HG03571 (cell line): ENCODE measurements around the gene QRFP.

Experiments used
- ATAC-seq: cut with Tn5 transposase; IDR thresholded peaks from one replicate; pipeline ENCODE4 v1.9.1; 2021; ENCODE audit not compliant: unreplicated experiment

QRFP gene

GRCh38 chr9:130933114-130934046 lies 36.8 kb upstream of the QRFP start:
- ATAC-seq, result no peak

- no peak for ATAC-seq
These were observed 35.9 kb upstream of the QRFP start for GRCh38 chr9:130932255-130933079.

- no peak for ATAC-seq
These were observed 35.1 kb upstream of the QRFP start for GRCh38 chr9:130931508-130932254.

- no peak for ATAC-seq
These were observed 34.3 kb upstream of the QRFP start for GRCh38 chr9:130930804-130931349.

- ATAC-seq, result no peak
These were observed 33.7 kb upstream of the QRFP start for GRCh38 chr9:130930132-130930803.

- no peak for ATAC-seq
These were observed 33.0 kb upstream of the QRFP start for GRCh38 chr9:130929571-130930038.

- no peak for ATAC-seq
These were observed 31.6 kb upstream of the QRFP start for GRCh38 chr9:130927995-130928900.

- ATAC-seq, result no peak
These were observed 30.7 kb upstream of the QRFP start for GRCh38 chr9:130927338-130927737.

- no peak for ATAC-seq
These were observed 28.6 kb upstream of the QRFP start for GRCh38 chr9:130925050-130925678.

- ATAC-seq, result no peak
These were observed 27.8 kb upstream of the QRFP start for GRCh38 chr9:130924448-130924788.

GRCh38 chr9:130923611-130924447 lies 27.2 kb upstream of the QRFP start:
- no peak for ATAC-seq

GRCh38 chr9:130922893-130923610 lies 26.4 kb upstream of the QRFP start:
- ATAC-seq, result no peak

GRCh38 chr9:130921989-130922892 lies 25.6 kb upstream of the QRFP start:
- ATAC-seq, result no peak

GRCh38 chr9:130921300-130921988 lies 24.8 kb upstream of the QRFP start:
- no peak for ATAC-seq

GRCh38 chr9:130920762-130921299 lies 24.2 kb upstream of the QRFP start:
- no peak for ATAC-seq
